C4-2B (cell line): ENCODE results near the gene CD69.

Experiments
- H3K27ac ChIP-seq: fragments of 450-650 bp; 2 replicates; pipeline ENCODE4 v1.5.1; 2017
- ZFX ChIP-seq: fragments of 450-650 bp; IDR thresholded peaks from 2 replicates; pipeline ENCODE4 v1.6.1; 2017
- TF ChIP-seq, protein P1 (sequence below): fragments of 450-650 bp; conservative IDR thresholded peaks from 2 replicates; pipeline ENCODE4 v1.5.1; 2017; ENCODE audit warnings: mild to moderate bottlenecking

The CD69 gene

DNA sequence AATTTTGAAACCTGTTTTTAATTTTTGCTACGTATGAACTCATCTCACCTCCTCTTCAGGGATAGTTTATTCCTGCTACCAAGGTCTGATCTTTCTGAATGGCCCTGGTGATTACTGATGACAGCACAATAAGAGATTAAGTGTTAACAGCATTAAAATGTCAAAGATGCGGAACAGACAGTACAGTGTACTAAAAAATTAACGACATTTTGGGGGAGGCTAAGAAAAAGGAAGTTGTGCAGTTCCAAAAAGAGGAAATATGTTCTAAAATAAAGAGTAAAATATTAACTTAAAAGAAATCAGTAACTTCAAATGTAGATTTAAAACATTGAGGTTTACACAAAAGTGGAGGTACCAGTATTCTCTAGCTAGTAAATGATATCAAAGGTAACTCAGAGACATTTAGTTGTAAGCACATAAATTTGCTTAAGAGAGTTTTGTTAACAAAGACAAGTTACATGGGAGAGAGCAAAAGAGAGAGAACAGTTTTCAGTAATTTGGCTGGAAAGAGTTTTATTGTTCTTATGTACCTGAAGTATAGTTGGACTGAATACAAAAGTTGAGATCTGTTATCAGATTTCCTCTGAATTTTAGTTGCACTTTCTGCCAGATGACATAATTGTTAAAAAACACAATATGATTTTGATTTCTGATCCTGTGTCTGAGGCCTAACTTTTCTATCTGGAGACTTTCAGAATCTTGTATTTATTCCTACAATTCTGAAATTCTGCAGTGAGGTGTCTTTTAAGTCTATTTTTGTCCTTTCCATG lies 23.6 kb downstream of the CD69 start:
- no peak for TF ChIP-seq ZFX
- TF ChIP-seq, protein P1, sequence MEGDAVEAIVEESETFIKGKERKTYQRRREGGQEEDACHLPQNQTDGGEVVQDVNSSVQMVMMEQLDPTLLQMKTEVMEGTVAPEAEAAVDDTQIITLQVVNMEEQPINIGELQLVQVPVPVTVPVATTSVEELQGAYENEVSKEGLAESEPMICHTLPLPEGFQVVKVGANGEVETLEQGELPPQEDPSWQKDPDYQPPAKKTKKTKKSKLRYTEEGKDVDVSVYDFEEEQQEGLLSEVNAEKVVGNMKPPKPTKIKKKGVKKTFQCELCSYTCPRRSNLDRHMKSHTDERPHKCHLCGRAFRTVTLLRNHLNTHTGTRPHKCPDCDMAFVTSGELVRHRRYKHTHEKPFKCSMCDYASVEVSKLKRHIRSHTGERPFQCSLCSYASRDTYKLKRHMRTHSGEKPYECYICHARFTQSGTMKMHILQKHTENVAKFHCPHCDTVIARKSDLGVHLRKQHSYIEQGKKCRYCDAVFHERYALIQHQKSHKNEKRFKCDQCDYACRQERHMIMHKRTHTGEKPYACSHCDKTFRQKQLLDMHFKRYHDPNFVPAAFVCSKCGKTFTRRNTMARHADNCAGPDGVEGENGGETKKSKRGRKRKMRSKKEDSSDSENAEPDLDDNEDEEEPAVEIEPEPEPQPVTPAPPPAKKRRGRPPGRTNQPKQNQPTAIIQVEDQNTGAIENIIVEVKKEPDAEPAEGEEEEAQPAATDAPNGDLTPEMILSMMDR: no peak
- H3K27ac ChIP-seq: no peak overlapping the region

DNA sequence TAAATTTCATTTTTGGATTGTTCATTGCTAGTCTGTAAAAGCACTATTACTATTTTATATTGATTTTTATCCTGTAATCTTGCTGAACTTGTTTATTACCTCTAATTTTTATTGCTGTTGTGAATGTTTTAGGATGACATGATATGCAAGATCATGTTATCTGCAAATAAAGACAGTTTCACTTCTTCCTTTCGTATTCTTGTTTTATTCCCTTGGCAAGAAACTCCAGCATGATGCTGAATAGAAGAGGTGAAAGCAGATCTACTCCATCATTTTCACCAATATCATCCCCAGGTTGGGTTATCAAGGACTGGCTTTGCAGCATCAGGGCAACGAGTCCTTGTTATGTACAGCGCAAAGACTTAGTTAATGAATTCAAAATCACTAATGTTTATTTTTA lies 25.1 kb downstream of the CD69 start:
- no peak overlapping the region for H3K27ac ChIP-seq
- no peak for TF ChIP-seq ZFX
- TF ChIP-seq, protein P1: no peak

DNA sequence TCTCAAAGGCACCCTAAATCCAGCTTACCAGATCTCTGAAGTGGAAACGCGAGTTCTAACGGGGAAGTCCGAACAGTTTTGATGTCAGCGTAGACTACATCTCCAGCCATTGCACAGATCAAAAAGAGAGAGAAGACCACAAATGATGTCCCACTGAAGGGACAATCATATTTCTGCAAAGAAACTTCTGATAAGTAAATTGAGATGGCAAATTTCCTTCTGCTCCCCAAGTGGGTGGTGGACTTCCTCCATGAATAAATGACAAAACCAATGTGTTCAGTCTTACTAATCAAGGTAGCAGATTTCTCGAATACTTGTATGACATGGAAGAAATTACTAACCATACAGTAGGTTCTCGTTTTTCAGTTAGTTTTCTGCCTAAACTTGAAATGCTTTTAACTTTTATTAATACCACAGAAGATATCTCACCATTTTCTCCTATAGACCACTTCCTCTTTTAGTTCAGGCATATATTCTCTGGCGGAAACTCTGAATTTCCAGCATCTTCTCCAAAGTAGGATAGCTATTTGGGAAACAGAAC lies 27.7 kb downstream of the CD69 start, which contains the start of gene CLECL1:
TSS of gene CLECL1 (minus strand) at position 177 of the 541 bp plus-strand sequence.
- no peak within 1 kb of the TSS for H3K27ac ChIP-seq
- no peak for TF ChIP-seq ZFX
- TF ChIP-seq, protein P1: no peak

DNA sequence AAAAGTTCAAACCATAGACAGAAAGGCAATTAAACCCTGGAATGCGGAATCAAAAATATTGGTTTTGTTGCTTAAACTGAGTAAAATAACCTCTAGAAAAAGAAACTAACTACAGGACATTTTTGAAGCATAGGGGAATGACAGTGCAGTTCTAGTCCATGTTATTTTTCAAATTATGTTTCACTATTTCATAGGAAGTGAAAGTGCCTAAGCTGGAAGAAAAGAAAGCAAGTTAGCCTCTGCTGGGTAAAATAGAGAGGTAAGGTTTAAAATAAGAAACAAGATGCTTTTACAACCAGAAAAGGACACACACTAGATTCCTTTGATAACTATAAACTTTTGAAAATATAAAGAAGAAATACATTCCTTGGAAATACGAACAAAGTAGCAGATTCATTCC lies 28.9 kb downstream of the CD69 start:
- no peak for TF ChIP-seq ZFX
- TF ChIP-seq, protein P1: no peak
- no peak overlapping the region for H3K27ac ChIP-seq

DNA sequence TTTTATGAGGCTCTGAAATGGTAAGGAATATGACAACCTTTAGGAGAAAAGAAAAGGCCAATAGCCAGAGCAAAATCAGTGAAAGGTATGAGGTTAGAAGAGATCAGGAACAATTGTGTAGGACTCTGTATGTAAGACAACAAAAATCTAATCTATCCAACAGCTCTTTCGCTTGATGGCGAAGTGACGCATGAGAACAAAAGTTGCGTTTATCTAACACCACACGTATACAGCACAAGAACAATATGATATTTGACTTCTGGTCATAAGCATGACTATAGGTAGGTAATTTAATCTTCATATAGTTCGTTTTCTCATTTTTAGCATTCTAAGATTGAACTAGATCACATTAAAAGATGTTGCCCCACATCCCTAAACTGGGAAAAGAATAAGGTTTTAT lies 29.3 kb downstream of the CD69 start:
- TF ChIP-seq ZFX: no peak
- TF ChIP-seq, protein P1: no peak
- H3K27ac ChIP-seq: no peak overlapping the region

DNA sequence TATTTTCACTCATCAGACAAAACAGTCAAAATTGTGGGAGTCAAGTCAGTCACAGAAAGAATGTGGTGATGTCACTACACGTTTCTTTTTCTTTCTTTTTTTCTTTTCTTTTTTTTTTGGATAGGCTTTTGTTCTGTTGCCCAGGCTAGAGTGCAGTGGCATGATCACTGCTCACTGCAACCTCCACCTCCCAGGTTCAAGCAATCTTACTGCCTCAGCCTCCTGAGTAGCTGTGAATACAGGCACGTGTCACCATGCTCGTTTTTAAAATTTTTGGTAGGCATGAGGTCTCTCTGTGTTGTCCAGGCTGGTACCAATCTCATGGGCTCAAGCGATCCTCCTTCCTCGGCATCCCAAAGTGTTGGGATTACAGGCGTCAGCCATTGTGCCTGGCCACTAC lies 30.1 kb downstream of the CD69 start:
- no peak overlapping the region for H3K27ac ChIP-seq
- TF ChIP-seq, protein P1: no peak
- no peak for TF ChIP-seq ZFX

DNA sequence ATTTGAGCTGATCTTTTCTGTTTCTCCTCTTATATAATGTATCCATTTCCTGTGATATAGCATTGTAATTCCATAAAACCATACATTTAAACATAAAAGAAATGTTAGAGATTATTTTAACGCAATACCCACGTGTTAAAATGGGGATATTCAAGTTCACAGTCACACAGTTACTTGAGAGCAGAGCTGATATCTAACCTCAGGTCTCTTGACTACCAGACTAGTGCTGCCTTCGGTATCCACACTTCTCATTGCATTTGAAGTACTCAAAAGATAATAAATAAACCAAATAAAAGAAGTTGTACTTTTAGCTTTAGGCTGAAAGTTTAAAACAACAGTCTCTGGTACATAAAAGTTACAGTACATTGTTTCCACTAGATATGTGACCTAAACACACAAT lies 30.7 kb downstream of the CD69 start:
- TF ChIP-seq, protein P1: no peak
- TF ChIP-seq ZFX: no peak
- no peak overlapping the region for H3K27ac ChIP-seq
